HG02973 (cell line): ENCODE results near the gene ANKRD29.
A peak's percentile ranks its signal among the peaks of the same experiment; 100 is the strongest.
"Not testable (repeated sequence)": the region's sequence is repeated elsewhere in the genome, so short reads cannot be mapped to it uniquely, and the experiment has no call there.

ENCODE experiments used
- ATAC-seq: cut with Tn5 transposase; IDR thresholded peaks from one replicate; pipeline ENCODE4 v1.9.1; 2021; ENCODE audit warnings: moderate library complexity; ENCODE audit not compliant: unreplicated experiment

ANKRD29 gene

GRCh38 chr18:23617412-23618014 is 45.2 kb downstream of the ANKRD29 start:
- ATAC-seq: peak; percentile 40

GRCh38 chr18:23616258-23616657 is 46.5 kb downstream of the ANKRD29 start:
- ATAC-seq: no peak

- no peak for ATAC-seq
Measured at GRCh38 chr18:23614891-23615290, 47.8 kb downstream of the ANKRD29 start.

GRCh38 chr18:23614413-23614812 is 48.3 kb downstream of the ANKRD29 start:
- ATAC-seq: no peak

- not testable (repeated sequence) for ATAC-seq
Measured at GRCh38 chr18:23613091-23613475, 49.6 kb downstream of the ANKRD29 start.

- ATAC-seq: no peak
Measured at GRCh38 chr18:23612434-23613090, 50.1 kb downstream of the ANKRD29 start.

GRCh38 chr18:23609390-23610023 is 53.2 kb downstream of the ANKRD29 start:
- no peak for ATAC-seq

- no peak for ATAC-seq
Measured at GRCh38 chr18:23608211-23608610, 54.5 kb downstream of the ANKRD29 start.

GRCh38 chr18:23605941-23606340 is 56.8 kb downstream of the ANKRD29 start:
- ATAC-seq: no peak

GRCh38 chr18:23599809-23600208 is 62.9 kb downstream of the ANKRD29 start:
- no peak for ATAC-seq

- no peak for ATAC-seq
Measured at GRCh38 chr18:23596183-23596582, 66.5 kb downstream of the ANKRD29 start.

- ATAC-seq: no peak
Measured at GRCh38 chr18:23595591-23595990, 67.1 kb downstream of the ANKRD29 start.

- ATAC-seq: no peak
Measured at GRCh38 chr18:23593720-23594119, 69.0 kb downstream of the ANKRD29 start.

GRCh38 chr18:23592911-23593310 is 69.8 kb downstream of the ANKRD29 start:
- no peak for ATAC-seq

GRCh38 chr18:23591011-23591410 is 71.7 kb downstream of the ANKRD29 start:
- ATAC-seq: no peak

GRCh38 chr18:23588836-23589560 is 73.7 kb downstream of the ANKRD29 start:
- no peak for ATAC-seq

GRCh38 chr18:23587220-23587642 is 75.5 kb downstream of the ANKRD29 start:
- ATAC-seq: no peak

- ATAC-seq: peak; percentile 88
Measured at GRCh38 chr18:23586249-23587196, 76.2 kb downstream of the ANKRD29 start, which contains the start of gene NPC1. NPC1 (minus strand) TSS chr18:23586506; CDS start chr18:23586343, 163 bp downstream.

- peak; percentile 26 for ATAC-seq
Measured at GRCh38 chr18:23585897-23586248, 76.8 kb downstream of the ANKRD29 start.
